Fibroblast of villous mesenchyme (primary cell): ENCODE measurements around the gene ADGRB3. TPM values are rescaled to one million over a fixed set of nuclear protein-coding genes. Genes with fewer than 3 reads are reported as not detected.
"Not testable (repeated sequence)": the region's sequence is repeated elsewhere in the genome, so short reads cannot be mapped to it uniquely, and the experiment has no call there.

Source experiments
- DNase-seq: peaks from one replicate; pipeline ENCODE4 v3.0.0-alpha.2; 2010; ENCODE audit warnings: low read depth
- H3K4me3 ChIP-seq: 2 replicates; pipeline ENCODE4 v1.5.1; 2011; ENCODE audit warnings: low read depth, mild to moderate bottlenecking, low read length
- total RNA-seq: library from RNA; depleted of rRNA; stranded (reverse); fragments of >200 nt; gene quantifications from 2 replicates; pipeline ENCODE4 v1.2.3, GENCODE V29; 2012
- TF ChIP-seq, protein P1 (sequence below): IDR thresholded peaks from 2 replicates; pipeline ENCODE4 v1.5.1; 2012; ENCODE audit warnings: low read depth, mild to moderate bottlenecking, low read length; ENCODE audit not compliant: insufficient read depth

Gene ADGRB3
- total RNA-seq, 1 donor, result under 0.01 TPM

- no peak for DNase-seq
- no peak overlapping the region for H3K4me3 ChIP-seq
- TF ChIP-seq, protein P1, sequence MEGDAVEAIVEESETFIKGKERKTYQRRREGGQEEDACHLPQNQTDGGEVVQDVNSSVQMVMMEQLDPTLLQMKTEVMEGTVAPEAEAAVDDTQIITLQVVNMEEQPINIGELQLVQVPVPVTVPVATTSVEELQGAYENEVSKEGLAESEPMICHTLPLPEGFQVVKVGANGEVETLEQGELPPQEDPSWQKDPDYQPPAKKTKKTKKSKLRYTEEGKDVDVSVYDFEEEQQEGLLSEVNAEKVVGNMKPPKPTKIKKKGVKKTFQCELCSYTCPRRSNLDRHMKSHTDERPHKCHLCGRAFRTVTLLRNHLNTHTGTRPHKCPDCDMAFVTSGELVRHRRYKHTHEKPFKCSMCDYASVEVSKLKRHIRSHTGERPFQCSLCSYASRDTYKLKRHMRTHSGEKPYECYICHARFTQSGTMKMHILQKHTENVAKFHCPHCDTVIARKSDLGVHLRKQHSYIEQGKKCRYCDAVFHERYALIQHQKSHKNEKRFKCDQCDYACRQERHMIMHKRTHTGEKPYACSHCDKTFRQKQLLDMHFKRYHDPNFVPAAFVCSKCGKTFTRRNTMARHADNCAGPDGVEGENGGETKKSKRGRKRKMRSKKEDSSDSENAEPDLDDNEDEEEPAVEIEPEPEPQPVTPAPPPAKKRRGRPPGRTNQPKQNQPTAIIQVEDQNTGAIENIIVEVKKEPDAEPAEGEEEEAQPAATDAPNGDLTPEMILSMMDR, result no peak
Measured at GRCh38 chr6:68761985-68762384, 126.9 kb downstream of the ADGRB3 start.

GRCh38 chr6:68771426-68771825 lies 136.3 kb downstream of the ADGRB3 start:
- no peak for DNase-seq
- TF ChIP-seq, protein P1, result no peak

DNA sequence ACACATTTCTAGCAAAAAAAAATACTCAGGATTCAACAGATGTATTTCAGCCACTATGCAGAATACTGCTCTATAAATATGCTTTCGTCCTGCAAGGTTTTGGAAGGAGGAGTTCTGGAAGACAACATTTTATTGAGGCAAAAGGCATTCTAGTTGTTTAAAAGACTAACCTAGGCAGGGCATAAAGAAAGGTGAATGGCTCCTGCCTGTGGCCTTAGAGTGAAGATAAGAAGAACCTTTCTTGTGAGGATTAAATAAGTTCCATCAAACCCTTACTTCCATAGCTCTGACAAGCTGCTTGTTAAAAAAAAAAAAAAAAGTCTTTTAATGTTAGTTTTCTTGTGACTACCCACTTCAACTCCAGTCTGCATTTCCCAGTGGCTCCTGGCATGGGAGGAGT lies 139.8 kb downstream of the ADGRB3 start:
- no peak overlapping the region for H3K4me3 ChIP-seq
- DNase-seq, result no peak

More at GRCh38 chr6:68771426-68771825, 136.3 kb downstream of the ADGRB3 start:
- H3K4me3 ChIP-seq, result no peak overlapping the region

GRCh38 chr6:68776354-68776753 lies 141.3 kb downstream of the ADGRB3 start:
- H3K4me3 ChIP-seq, result no peak overlapping the region
- TF ChIP-seq, protein P1, result no peak
- no peak for DNase-seq

More for the DNA sequence above, 139.8 kb downstream of the ADGRB3 start:
- TF ChIP-seq, protein P1, result no peak

- DNase-seq, result no peak
- TF ChIP-seq, protein P1, result no peak
- H3K4me3 ChIP-seq, result no peak overlapping the region
Measured at GRCh38 chr6:68777956-68778355, 142.9 kb downstream of the ADGRB3 start.

DNA sequence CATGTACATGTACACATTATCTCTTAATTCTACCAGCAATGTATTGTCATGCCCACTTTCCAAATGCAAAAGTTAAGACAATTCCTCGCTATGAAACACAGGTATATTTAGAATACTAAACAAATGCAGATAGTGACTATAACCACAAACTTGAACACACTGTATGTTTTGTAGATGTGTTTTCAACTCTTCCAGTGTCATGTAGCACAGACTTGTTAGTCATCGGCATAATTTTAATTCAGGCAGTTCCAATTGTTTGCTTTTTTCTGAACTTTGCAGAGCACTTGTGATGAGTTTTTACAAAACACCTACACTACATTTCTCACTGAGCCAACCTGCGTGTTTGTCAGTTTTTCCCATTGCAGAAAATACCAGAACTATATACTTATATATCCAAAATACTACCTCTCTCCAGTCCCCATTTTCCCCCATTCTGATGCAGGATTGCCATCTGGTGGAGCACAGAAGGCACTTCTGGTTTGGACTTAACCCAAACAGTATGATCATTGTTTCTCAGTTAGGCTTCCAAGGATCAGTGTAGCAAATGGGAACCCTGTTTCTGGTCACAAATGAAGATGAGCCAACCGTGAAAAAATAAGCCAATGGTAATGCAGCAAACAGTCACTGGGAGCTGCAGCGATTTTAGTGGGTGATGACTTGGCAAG lies 143.4 kb downstream of the ADGRB3 start:
- no peak overlapping the region for H3K4me3 ChIP-seq
- peak; percentile 17 for DNase-seq
- TF ChIP-seq, protein P1, result peak; percentile 42

DNA sequence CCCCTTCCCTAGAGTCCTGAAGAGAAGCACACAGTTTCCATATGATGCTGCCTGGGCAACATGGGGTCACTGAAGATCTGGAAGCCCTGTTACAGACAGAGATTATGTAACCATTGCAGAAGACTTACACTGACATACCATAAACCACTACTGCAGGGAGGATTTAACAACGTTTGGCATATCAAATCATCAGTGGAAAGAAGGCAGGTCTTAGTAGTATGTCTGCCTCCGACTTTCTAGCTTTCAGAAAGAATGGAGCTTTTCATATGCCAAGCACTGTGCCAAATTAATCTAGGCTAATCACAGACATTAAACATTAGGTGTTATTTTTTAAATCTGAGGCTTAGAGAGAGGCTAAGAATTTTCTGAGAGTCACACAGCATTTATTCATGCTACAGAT lies 144.3 kb downstream of the ADGRB3 start:
- TF ChIP-seq, protein P1, result no peak
- DNase-seq, result no peak
- H3K4me3 ChIP-seq, result no peak overlapping the region

- H3K4me3 ChIP-seq, DNase-seq: not testable (repeated sequence)
Measured at GRCh38 chr6:68790128-68790527, 155.0 kb downstream of the ADGRB3 start.

- H3K4me3 ChIP-seq, DNase-seq: not testable (repeated sequence)
Measured at GRCh38 chr6:68814976-68815375, 179.9 kb downstream of the ADGRB3 start.
